OCI-LY7 (cell line): ENCODE measurements around the gene PSMG1.

ENCODE experiments used
- EZH2phosphoT487 ChIP-seq: fragments of 200-600 bp; sonication (generic); IDR thresholded peaks from 2 replicates; pipeline ENCODE4 v1.6.1; 2018; ENCODE audit warnings: low read depth, borderline replicate concordance, mild to moderate bottlenecking, mixed run types, antibody characterized with exemption, low read length, moderate library complexity, mixed read lengths
- TF ChIP-seq, protein P1 (sequence below): fragments of 200-600 bp; sonication (generic); conservative IDR thresholded peaks from 2 replicates; pipeline ENCODE4 v1.5.1; 2014; ENCODE audit warnings: mild to moderate bottlenecking, antibody characterized with exemption, low read length, moderate library complexity, mixed read lengths

DNA sequence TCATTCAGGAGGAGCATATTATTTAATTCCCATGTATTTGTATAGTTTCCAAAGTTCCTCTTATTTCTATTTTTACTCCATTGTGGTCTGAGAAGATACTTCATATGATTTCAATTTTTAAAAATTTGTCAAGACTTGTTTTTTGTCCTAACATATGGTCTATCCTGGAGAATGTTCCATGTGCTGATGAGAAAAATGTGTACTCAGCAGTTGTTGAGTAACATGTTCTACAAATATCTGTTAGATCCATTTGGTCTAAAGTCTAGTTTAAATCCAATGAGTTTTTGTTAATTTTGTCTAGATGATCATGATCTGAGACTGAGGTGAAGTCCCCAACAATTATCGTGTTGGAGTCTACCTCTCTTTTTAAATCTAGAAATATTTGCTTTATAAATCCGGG is 14.5 kb downstream of the PSMG1 start:
- TF ChIP-seq, protein P1, sequence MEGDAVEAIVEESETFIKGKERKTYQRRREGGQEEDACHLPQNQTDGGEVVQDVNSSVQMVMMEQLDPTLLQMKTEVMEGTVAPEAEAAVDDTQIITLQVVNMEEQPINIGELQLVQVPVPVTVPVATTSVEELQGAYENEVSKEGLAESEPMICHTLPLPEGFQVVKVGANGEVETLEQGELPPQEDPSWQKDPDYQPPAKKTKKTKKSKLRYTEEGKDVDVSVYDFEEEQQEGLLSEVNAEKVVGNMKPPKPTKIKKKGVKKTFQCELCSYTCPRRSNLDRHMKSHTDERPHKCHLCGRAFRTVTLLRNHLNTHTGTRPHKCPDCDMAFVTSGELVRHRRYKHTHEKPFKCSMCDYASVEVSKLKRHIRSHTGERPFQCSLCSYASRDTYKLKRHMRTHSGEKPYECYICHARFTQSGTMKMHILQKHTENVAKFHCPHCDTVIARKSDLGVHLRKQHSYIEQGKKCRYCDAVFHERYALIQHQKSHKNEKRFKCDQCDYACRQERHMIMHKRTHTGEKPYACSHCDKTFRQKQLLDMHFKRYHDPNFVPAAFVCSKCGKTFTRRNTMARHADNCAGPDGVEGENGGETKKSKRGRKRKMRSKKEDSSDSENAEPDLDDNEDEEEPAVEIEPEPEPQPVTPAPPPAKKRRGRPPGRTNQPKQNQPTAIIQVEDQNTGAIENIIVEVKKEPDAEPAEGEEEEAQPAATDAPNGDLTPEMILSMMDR, result no peak
- no peak for TF ChIP-seq EZH2phosphoT487
